GM12865 (cell line): Measurements from ENCODE around the gene NR5A1.

Source experiments
- DNase-seq: peaks from one replicate; pipeline ENCODE4 v3.0.0; 2010; ENCODE audit warnings: low read depth
- H3K4me3 ChIP-seq: 2 replicates; pipeline ENCODE4 v1.5.1; 2011; ENCODE audit warnings: mild to moderate bottlenecking, low read depth, low read length, control low read depth
- TF ChIP-seq, protein P1 (sequence below): IDR thresholded peaks from 2 replicates; pipeline ENCODE4 v1.5.1; 2011; ENCODE audit warnings: low read length, control low read depth, low read depth, inconsistent platforms; ENCODE audit not compliant: insufficient read depth; ENCODE audit errors: missing control alignments

The NR5A1 gene

GRCh38 chr9:124469011-124469832 is 38.0 kb downstream of the NR5A1 start:
- TF ChIP-seq, protein P1, sequence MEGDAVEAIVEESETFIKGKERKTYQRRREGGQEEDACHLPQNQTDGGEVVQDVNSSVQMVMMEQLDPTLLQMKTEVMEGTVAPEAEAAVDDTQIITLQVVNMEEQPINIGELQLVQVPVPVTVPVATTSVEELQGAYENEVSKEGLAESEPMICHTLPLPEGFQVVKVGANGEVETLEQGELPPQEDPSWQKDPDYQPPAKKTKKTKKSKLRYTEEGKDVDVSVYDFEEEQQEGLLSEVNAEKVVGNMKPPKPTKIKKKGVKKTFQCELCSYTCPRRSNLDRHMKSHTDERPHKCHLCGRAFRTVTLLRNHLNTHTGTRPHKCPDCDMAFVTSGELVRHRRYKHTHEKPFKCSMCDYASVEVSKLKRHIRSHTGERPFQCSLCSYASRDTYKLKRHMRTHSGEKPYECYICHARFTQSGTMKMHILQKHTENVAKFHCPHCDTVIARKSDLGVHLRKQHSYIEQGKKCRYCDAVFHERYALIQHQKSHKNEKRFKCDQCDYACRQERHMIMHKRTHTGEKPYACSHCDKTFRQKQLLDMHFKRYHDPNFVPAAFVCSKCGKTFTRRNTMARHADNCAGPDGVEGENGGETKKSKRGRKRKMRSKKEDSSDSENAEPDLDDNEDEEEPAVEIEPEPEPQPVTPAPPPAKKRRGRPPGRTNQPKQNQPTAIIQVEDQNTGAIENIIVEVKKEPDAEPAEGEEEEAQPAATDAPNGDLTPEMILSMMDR = no peak

DNA sequence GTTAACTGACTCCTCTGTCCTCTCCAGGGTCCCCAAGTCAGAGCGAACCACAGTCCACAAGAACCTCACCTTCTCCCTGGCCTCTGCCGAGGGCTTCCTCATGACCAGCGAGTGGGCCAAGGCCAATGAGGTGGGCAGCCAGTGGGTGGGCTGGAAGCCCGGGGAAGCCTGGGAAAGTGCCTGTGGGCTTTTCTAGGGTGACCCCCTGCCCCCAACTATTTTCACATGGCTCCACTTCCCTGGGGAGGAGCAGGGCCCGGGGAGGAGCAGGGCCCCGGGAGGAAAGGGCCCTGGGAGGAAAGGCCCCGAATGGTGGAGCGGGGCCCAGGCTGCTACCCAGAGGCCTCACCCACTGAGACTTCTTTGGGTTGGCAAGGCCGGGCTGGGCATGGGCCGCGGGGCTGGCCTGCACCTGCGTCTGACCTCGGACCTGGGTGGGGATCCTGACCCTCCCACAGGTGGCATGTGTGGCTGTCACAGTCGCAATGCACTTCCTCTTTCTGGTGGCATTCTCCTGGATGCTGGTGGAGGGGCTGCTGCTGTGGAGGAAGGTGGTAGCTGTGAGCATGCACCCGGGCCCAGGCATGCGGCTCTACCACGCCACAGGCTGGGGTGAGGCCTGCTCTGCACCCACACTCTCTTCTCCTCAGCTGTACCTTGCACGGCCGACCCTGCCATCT is 39.0 kb downstream of the NR5A1 start:
- TF ChIP-seq, protein P1 = no peak
- H3K4me3 ChIP-seq = no peak overlapping the region
- no peak for DNase-seq

More at GRCh38 chr9:124469011-124469832, 38.0 kb downstream of the NR5A1 start:
- H3K4me3 ChIP-seq = no peak overlapping the region
- DNase-seq = no peak

DNA sequence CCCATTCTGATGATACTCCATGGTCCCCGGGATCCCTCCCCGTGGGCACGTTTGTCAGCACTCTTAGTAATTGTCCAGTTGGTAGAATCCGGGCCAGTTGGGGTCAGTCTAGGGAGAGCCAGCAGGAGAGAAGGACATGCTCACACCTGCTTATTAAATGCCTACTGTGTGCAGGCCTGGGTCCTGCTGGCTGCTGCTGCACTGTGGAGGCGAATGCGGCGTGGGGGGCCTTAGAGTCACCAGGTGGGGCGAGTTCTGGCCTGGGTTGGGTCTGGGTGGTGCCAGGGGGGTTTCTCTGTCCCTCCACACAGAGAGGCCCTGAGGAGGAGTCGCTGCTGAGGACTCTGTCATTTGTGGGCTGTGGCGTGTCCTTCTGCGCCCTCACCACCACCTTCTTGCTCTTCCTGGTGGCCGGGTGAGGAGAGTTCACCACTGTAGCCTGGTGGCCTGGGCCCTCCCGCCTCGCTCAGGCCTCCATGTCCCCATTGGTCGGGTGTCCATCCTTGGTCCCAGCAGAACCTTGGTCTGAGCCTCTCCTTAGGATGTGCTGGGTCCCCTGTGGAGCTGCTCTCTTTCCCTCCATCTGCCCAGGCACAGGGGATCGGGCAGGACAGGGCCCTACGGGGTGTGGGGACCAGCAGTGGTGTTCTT is 39.7 kb downstream of the NR5A1 start:
- no peak for DNase-seq
- H3K4me3 ChIP-seq = no peak overlapping the region
- TF ChIP-seq, protein P1 = no peak

- no peak for DNase-seq
- TF ChIP-seq, protein P1 = no peak
- H3K4me3 ChIP-seq = no peak overlapping the region
Observed at GRCh38 chr9:124465736-124466135, 41.5 kb downstream of the NR5A1 start.

GRCh38 chr9:124462739-124463138 is 44.5 kb downstream of the NR5A1 start:
- TF ChIP-seq, protein P1 = no peak
- H3K4me3 ChIP-seq = no peak overlapping the region
- DNase-seq = no peak

GRCh38 chr9:124458441-124458840 is 48.8 kb downstream of the NR5A1 start:
- no peak overlapping the region for H3K4me3 ChIP-seq
- no peak for DNase-seq
- TF ChIP-seq, protein P1 = no peak
